ENCODE results near the gene RAF1. TPM values are rescaled to one million over a fixed set of nuclear protein-coding genes. Genes with fewer than 3 reads are reported as not detected.
"Not testable (repeated sequence)": the region's sequence is repeated elsewhere in the genome, so short reads cannot be mapped to it uniquely, and the experiment has no call there.

RAF1 gene
- total RNA-seq, 1 donor from 2014 or later, result 90.3 TPM

DNA sequence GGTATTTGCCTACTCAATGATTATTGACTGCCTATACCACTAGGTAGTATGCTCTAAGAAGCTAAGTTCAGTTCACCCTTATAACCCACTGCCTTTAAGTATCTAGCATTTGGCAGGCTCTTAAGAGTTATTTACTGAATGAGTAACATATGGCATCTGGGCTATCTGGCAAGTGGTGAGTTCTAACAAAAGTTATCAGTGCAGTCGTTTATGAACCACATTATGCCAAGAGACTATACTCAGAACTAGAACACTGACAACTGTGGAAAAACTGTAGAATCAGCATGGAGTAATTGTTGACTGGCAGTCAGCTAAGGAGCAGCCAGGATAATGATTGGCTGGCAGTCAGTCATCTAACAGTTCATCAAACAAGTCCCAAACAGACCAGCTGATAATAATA, 25.8 kb downstream of the RAF1 start:
- Mint-ChIP-seq H3K27me3 (ENCODE audit: unreplicated experiment) (no peaks in the 10 kb centered on the region), H3K9me3 (ENCODE audit: unreplicated experiment) (no peaks in the 10 kb centered on the region), H3K4me3 (ENCODE audit: unreplicated experiment) (no peak overlapping the region), H3K36me3 (ENCODE audit: unreplicated experiment) (peaks cover 4% of the 10 kb centered on the region), H3K27ac (ENCODE audit: unreplicated experiment) (no peak overlapping the region), H3K4me1 (ENCODE audit: unreplicated experiment) (peaks cover 11% of the 10 kb centered on the region)
- TF ChIP-seq, protein P1, sequence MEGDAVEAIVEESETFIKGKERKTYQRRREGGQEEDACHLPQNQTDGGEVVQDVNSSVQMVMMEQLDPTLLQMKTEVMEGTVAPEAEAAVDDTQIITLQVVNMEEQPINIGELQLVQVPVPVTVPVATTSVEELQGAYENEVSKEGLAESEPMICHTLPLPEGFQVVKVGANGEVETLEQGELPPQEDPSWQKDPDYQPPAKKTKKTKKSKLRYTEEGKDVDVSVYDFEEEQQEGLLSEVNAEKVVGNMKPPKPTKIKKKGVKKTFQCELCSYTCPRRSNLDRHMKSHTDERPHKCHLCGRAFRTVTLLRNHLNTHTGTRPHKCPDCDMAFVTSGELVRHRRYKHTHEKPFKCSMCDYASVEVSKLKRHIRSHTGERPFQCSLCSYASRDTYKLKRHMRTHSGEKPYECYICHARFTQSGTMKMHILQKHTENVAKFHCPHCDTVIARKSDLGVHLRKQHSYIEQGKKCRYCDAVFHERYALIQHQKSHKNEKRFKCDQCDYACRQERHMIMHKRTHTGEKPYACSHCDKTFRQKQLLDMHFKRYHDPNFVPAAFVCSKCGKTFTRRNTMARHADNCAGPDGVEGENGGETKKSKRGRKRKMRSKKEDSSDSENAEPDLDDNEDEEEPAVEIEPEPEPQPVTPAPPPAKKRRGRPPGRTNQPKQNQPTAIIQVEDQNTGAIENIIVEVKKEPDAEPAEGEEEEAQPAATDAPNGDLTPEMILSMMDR (IDR thresholded peaks at IDR 0.05), result no peak
- no peak for DNase-seq (ENCODE audit: extremely low spot score, unreplicated experiment)

GRCh38 chr3:12633108-12633507, 30.8 kb downstream of the RAF1 start:
- DNase-seq (ENCODE audit: extremely low spot score, unreplicated experiment), result no peak
- H3K27ac Mint-ChIP-seq (ENCODE audit: unreplicated experiment), result no peak overlapping the region
- H3K9me3 Mint-ChIP-seq (ENCODE audit: unreplicated experiment), result no peaks in the 10 kb centered on the region

GRCh38 chr3:12632523-12632922, 31.4 kb downstream of the RAF1 start:
- TF ChIP-seq, protein P1 (IDR thresholded peaks at IDR 0.05), result no peak
- H3K36me3 Mint-ChIP-seq (ENCODE audit: unreplicated experiment), result peaks cover 2% of the 10 kb centered on the region
- no peak overlapping the region for H3K4me3 Mint-ChIP-seq (ENCODE audit: unreplicated experiment)
- H3K4me1 Mint-ChIP-seq (ENCODE audit: unreplicated experiment), result peaks cover 21% of the 10 kb centered on the region
- no peak overlapping the region for H3K27ac Mint-ChIP-seq (ENCODE audit: unreplicated experiment)
- no peaks in the 10 kb centered on the region for H3K9me3 Mint-ChIP-seq (ENCODE audit: unreplicated experiment)
- no peak for DNase-seq (ENCODE audit: extremely low spot score, unreplicated experiment)
- H3K27me3 Mint-ChIP-seq (ENCODE audit: unreplicated experiment), result no peaks in the 10 kb centered on the region

More at GRCh38 chr3:12633108-12633507, 30.8 kb downstream of the RAF1 start:
- Mint-ChIP-seq H3K36me3 (ENCODE audit: unreplicated experiment) (peaks cover 4% of the 10 kb centered on the region), H3K4me1 (ENCODE audit: unreplicated experiment) (peaks cover 21% of the 10 kb centered on the region), H3K4me3 (ENCODE audit: unreplicated experiment) (no peak overlapping the region), H3K27me3 (ENCODE audit: unreplicated experiment) (no peaks in the 10 kb centered on the region)
- TF ChIP-seq, protein P1 (IDR thresholded peaks at IDR 0.05), result no peak

GRCh38 chr3:12630843-12631242, 33.1 kb downstream of the RAF1 start:
- H3K27me3 Mint-ChIP-seq (ENCODE audit: unreplicated experiment); H3K4me3 Mint-ChIP-seq (ENCODE audit: unreplicated experiment); H3K27ac Mint-ChIP-seq (ENCODE audit: unreplicated experiment); H3K36me3 Mint-ChIP-seq (ENCODE audit: unreplicated experiment); DNase-seq (ENCODE audit: extremely low spot score, unreplicated experiment); H3K9me3 Mint-ChIP-seq (ENCODE audit: unreplicated experiment): not testable (repeated sequence)
- peaks cover 24% of the 10 kb centered on the region for H3K4me1 Mint-ChIP-seq (ENCODE audit: unreplicated experiment)

- peaks cover 28% of the 10 kb centered on the region for H3K4me1 Mint-ChIP-seq (ENCODE audit: unreplicated experiment)
- H3K9me3 Mint-ChIP-seq (ENCODE audit: unreplicated experiment), result no peaks in the 10 kb centered on the region
- no peaks in the 10 kb centered on the region for H3K36me3 Mint-ChIP-seq (ENCODE audit: unreplicated experiment)
- no peak overlapping the region for H3K27ac Mint-ChIP-seq (ENCODE audit: unreplicated experiment)
- TF ChIP-seq, protein P1 (IDR thresholded peaks at IDR 0.05), result no peak
- no peak overlapping the region for H3K4me3 Mint-ChIP-seq (ENCODE audit: unreplicated experiment)
- DNase-seq (ENCODE audit: extremely low spot score, unreplicated experiment), result no peak
- no peaks in the 10 kb centered on the region for H3K27me3 Mint-ChIP-seq (ENCODE audit: unreplicated experiment)
Measured at GRCh38 chr3:12630292-12630691, 33.6 kb downstream of the RAF1 start.

DNA sequence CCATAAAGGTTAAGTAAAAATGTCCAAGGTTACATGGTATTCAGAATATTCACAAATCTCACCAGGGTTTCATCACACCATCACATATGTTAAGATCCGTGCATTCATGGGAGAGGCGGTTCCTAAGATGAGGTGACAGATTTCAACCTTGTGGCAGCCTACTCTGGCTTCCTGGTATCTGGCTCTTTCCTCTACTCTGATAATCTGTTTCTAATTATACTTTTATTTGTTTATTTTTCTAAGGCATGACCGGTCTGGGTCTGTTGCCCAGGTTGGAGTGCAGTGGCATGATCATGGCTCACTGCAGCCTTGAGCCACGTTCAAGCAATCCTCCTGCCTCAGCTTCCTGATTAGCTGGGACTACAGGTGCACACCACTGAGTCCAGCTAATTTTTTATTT, 34.4 kb downstream of the RAF1 start:
- TF ChIP-seq, protein P1 (IDR thresholded peaks at IDR 0.05), result no peak
- peak overlapping the region; percentile 48 for H3K27ac Mint-ChIP-seq (ENCODE audit: unreplicated experiment)
- H3K4me3 Mint-ChIP-seq (ENCODE audit: unreplicated experiment), result no peak overlapping the region
- no peaks in the 10 kb centered on the region for H3K36me3 Mint-ChIP-seq (ENCODE audit: unreplicated experiment)
- H3K9me3 Mint-ChIP-seq (ENCODE audit: unreplicated experiment), result no peaks in the 10 kb centered on the region
- H3K4me1 Mint-ChIP-seq (ENCODE audit: unreplicated experiment), result peaks cover 31% of the 10 kb centered on the region
- H3K27me3 Mint-ChIP-seq (ENCODE audit: unreplicated experiment), result no peaks in the 10 kb centered on the region
- DNase-seq (ENCODE audit: extremely low spot score, unreplicated experiment), result no peak
